ENCODE data around the gene UTP18.
A peak's percentile ranks its signal among the peaks of the same experiment; 100 is the strongest.

UTP18 gene

DNA sequence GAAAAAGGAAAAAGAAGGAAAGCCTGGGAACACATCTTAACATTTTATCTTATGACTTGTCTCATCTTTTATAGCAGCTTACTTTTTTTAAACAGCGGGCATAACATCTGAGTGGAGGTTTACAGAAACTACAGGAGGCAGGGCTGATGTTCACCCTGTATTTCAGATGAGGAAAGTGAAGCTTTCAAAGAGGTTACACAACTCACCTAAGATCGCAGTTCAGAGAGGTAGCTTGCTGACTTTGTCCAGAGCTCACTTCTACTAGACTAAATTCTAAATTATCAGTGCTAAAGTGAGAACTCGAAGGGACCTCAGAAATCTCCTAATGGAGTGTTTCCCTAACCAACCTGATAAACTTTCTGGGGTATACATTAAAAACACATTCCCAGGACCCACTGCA, 4.2 kb upstream of the UTP18 start:
- DNase-seq (ENCODE audit: low read depth in 1 of 2, low spot score in 1 of 2) = no peak
- no peaks in the 10 kb centered on the region for H3K27me3 ChIP-seq (ENCODE audit: insufficient read depth, poor library complexity, severe bottlenecking)
- H3K27ac ChIP-seq (replicated peaks) = no peak overlapping the region
- no peak overlapping the region for H3K4me3 ChIP-seq (replicated peaks; ENCODE audit: insufficient read depth, low read length)
- TF ChIP-seq SPI1 (IDR thresholded peaks at IDR 0.05; ENCODE audit: borderline replicate concordance, low read depth) (no peak), GABPA (IDR thresholded peaks at IDR 0.05; ENCODE audit: low read depth) (no peak), POLR2AphosphoS5 (IDR thresholded peaks at IDR 0.05; ENCODE audit: low read depth) (no peak), REST (IDR thresholded peaks at IDR 0.05; ENCODE audit: insufficient replicate concordance, low read depth) (no peak)
- TF ChIP-seq, protein P1, sequence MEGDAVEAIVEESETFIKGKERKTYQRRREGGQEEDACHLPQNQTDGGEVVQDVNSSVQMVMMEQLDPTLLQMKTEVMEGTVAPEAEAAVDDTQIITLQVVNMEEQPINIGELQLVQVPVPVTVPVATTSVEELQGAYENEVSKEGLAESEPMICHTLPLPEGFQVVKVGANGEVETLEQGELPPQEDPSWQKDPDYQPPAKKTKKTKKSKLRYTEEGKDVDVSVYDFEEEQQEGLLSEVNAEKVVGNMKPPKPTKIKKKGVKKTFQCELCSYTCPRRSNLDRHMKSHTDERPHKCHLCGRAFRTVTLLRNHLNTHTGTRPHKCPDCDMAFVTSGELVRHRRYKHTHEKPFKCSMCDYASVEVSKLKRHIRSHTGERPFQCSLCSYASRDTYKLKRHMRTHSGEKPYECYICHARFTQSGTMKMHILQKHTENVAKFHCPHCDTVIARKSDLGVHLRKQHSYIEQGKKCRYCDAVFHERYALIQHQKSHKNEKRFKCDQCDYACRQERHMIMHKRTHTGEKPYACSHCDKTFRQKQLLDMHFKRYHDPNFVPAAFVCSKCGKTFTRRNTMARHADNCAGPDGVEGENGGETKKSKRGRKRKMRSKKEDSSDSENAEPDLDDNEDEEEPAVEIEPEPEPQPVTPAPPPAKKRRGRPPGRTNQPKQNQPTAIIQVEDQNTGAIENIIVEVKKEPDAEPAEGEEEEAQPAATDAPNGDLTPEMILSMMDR (IDR thresholded peaks at IDR 0.05; ENCODE audit: insufficient read depth, low read length) = no peak

DNA sequence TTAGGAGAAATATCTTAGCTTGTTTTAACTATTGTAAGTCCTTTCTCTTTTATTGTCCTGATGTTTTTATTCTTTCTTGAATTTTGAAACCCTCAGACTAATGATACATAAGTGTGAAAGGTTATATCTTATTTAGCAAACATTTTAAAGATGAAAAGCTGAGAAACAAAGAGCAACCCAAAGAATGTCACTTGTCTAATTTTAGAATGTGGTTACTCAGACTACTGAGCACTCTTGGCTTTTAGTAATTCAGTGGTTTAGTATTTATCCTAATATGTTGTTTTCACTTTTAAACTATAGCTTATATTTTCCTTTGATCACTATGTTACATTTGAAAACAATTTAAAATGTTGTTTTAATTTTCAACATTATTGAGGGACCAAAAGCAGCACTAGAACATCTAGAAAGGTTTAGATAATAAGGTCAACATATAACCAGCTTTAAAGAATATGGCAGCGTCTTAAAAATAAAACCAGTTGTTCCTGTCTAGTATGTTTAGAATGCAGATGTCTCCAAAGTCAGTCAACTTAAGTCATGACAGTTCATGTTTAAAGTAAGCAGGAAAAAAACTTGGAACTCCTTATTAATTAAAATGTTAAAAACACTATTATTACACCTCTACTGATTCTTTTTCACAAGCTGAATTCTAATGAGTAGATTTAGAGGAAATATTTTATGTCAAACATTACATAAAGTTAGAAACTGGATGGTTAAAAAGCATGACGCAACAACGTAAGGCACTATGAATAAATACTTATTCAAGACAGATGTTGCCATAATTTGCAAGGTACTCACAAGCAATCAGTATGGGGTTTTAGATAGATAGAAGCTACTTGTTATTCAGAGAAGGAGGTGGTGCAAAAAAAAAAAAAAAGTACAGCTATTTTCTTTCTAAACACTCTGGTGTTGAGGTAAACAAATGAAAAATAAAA, 2.9 kb upstream of the UTP18 start:
- H3K27me3 ChIP-seq (ENCODE audit: insufficient read depth, poor library complexity, severe bottlenecking) = no peaks in the 10 kb centered on the region
- peak overlapping the region; percentile 93 for H3K4me3 ChIP-seq (replicated peaks; ENCODE audit: insufficient read depth, low read length)
- TF ChIP-seq GABPA (IDR thresholded peaks at IDR 0.05; ENCODE audit: low read depth) = no peak
- no peak for TF ChIP-seq POLR2AphosphoS5 (IDR thresholded peaks at IDR 0.05; ENCODE audit: low read depth)
- TF ChIP-seq REST (IDR thresholded peaks at IDR 0.05; ENCODE audit: insufficient replicate concordance, low read depth) = no peak
- TF ChIP-seq, protein P1 (IDR thresholded peaks at IDR 0.05; ENCODE audit: insufficient read depth, low read length) = no peak
- no peak for TF ChIP-seq SPI1 (IDR thresholded peaks at IDR 0.05; ENCODE audit: borderline replicate concordance, low read depth)
- no peak overlapping the region for H3K27ac ChIP-seq (replicated peaks)
- no peak for DNase-seq (ENCODE audit: low read depth in 1 of 2, low spot score in 1 of 2)

- peak overlapping the region; percentile 100 for H3K27ac ChIP-seq (replicated peaks)
- H3K4me3 ChIP-seq (replicated peaks; ENCODE audit: insufficient read depth, low read length) = peak overlapping the region; percentile 93
- no peaks in the 10 kb centered on the region for H3K27me3 ChIP-seq (ENCODE audit: insufficient read depth, poor library complexity, severe bottlenecking)
- TF ChIP-seq GABPA (IDR thresholded peaks at IDR 0.05; ENCODE audit: low read depth) (no peak), SPI1 (IDR thresholded peaks at IDR 0.05; ENCODE audit: borderline replicate concordance, low read depth) (peak; percentile 47; the same call in 1 of the 2 replicates), POLR2AphosphoS5 (IDR thresholded peaks at IDR 0.05; ENCODE audit: low read depth) (no peak), REST (IDR thresholded peaks at IDR 0.05; ENCODE audit: insufficient replicate concordance, low read depth) (no peak)
- TF ChIP-seq, protein P1 (IDR thresholded peaks at IDR 0.05; ENCODE audit: insufficient read depth, low read length) = no peak
- peak; percentile 41 to 51 for DNase-seq (ENCODE audit: low read depth in 1 of 2, low spot score in 1 of 2)
These were observed 1.4 kb upstream of the UTP18 start for GRCh38 chr17:51258756-51259563.

All from HL-60 (cell line).